Astrocyte (in vitro differentiated cells and primary cell): ENCODE data around the gene SLC7A10.

Source experiments
- EZH2 ChIP-seq: IDR thresholded peaks from 2 replicates; pipeline ENCODE4 v1.6.1; 2012; ENCODE audit warnings: mild to moderate bottlenecking, low read length, inconsistent platforms; ENCODE audit not compliant: insufficient read depth
- TF ChIP-seq, protein P1 (sequence below): IDR thresholded peaks from 2 replicates; pipeline ENCODE4 v1.5.1; 2011; ENCODE audit warnings: low read depth, mild to moderate bottlenecking, inconsistent platforms, low read length, moderate library complexity; ENCODE audit not compliant: insufficient read depth

DNA sequence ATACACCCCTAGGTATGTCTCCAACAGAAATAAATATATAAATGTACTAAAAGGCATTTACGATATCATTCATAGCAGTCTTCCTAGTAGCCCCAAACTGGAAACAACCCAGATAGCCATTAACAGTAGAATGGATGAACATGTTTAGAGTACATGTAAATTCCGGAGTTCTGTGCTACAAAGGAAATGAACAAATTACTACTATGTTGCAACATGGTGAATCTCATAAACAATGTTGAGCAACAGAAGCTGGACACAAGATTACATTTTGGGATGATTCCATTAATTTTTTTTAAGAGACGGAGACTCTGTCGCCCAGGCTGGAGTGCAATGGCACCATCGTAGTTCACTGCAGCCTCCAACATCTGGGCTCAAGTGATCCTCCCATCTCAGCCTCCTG lies 5.9 kb upstream of the SLC7A10 start:
- no peak for TF ChIP-seq EZH2
- TF ChIP-seq, protein P1, sequence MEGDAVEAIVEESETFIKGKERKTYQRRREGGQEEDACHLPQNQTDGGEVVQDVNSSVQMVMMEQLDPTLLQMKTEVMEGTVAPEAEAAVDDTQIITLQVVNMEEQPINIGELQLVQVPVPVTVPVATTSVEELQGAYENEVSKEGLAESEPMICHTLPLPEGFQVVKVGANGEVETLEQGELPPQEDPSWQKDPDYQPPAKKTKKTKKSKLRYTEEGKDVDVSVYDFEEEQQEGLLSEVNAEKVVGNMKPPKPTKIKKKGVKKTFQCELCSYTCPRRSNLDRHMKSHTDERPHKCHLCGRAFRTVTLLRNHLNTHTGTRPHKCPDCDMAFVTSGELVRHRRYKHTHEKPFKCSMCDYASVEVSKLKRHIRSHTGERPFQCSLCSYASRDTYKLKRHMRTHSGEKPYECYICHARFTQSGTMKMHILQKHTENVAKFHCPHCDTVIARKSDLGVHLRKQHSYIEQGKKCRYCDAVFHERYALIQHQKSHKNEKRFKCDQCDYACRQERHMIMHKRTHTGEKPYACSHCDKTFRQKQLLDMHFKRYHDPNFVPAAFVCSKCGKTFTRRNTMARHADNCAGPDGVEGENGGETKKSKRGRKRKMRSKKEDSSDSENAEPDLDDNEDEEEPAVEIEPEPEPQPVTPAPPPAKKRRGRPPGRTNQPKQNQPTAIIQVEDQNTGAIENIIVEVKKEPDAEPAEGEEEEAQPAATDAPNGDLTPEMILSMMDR: no peak
